Measurements from ENCODE around the gene SF3A2.

DNA sequence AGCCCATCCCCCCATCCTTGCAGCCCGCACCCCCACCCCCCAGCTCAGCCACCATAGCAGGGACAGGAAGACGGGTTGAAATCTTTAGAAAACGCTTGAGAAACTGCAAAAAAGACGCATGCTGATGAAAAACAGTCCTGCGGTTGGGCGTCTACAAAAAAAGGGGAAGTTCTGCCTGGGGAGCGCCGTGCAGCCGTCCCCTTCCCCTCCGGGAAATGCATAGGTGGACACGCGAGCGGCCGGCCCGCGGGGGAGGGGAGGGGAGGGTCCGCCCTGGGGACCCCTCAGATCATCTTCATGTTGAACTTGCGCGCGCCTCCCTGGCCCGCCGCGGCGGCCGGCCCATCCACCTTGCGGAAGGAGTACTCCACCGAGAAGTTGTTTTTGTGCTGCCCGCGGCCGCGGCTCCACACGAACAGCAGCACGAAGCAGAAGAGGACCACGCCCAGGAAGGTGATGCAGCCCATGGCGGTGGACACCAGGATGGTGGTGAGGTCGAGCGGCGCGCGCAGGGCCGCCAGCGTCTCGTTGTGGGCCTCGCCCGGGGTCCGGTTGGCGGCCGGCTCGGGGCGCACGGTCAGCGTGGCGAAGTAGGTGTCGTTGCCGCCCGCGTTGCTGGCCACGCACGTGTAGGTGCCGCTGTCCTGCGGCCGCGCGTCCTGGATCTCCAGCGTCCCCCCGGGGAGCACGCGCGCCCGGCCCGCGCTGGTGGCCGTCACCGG is 53.3 kb downstream of the SF3A2 start:
- TF ChIP-seq, protein P1, sequence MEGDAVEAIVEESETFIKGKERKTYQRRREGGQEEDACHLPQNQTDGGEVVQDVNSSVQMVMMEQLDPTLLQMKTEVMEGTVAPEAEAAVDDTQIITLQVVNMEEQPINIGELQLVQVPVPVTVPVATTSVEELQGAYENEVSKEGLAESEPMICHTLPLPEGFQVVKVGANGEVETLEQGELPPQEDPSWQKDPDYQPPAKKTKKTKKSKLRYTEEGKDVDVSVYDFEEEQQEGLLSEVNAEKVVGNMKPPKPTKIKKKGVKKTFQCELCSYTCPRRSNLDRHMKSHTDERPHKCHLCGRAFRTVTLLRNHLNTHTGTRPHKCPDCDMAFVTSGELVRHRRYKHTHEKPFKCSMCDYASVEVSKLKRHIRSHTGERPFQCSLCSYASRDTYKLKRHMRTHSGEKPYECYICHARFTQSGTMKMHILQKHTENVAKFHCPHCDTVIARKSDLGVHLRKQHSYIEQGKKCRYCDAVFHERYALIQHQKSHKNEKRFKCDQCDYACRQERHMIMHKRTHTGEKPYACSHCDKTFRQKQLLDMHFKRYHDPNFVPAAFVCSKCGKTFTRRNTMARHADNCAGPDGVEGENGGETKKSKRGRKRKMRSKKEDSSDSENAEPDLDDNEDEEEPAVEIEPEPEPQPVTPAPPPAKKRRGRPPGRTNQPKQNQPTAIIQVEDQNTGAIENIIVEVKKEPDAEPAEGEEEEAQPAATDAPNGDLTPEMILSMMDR (IDR thresholded peaks at IDR 0.05), result no peak
- no peak for TF ChIP-seq POLR2A (IDR thresholded peaks at IDR 0.05)
- TF ChIP-seq POLR2AphosphoS5 (IDR thresholded peaks at IDR 0.05), result no peak
- TF ChIP-seq EP300 (IDR thresholded peaks at IDR 0.05), result no peak

Measured in sigmoid colon (tissue), 4 donors.